Thymus (tissue), 11 donors: Measurements from ENCODE around the gene GRB10. TPM values are rescaled to one million over a fixed set of nuclear protein-coding genes. Genes with fewer than 3 reads are reported as not detected.

Source experiments
- DNase-seq, 9 donors: peaks; one replicate each; pipeline ENCODE4 v3.0.0-alpha.2; 2013; ENCODE audit warnings: low spot score in 9 of 9, low read depth in 6 of 9, missing footprints in 1 of 9
- H3K27ac ChIP-seq, 2 donors: one replicate each; pipeline ENCODE4 v1.5.1; 2013; ENCODE audit warnings: control low read depth in 1 of 2, low read depth in 1 of 2, low read length in 1 of 2, mild to moderate bottlenecking in 1 of 2, moderate library complexity in 1 of 2
- H3K27me3 ChIP-seq, 2 donors: one replicate each; pipeline ENCODE4 v1.5.1; 2013; ENCODE audit warnings: low read length in 1 of 2; ENCODE audit not compliant: control insufficient read depth in 2 of 2, insufficient read depth in 1 of 2
- H3K36me3 ChIP-seq, 2 donors: one replicate each; pipeline ENCODE4 v1.5.1; 2013; ENCODE audit warnings: low read length in 1 of 2, mild to moderate bottlenecking in 1 of 2, moderate library complexity in 1 of 2; ENCODE audit not compliant: control insufficient read depth in 2 of 2, insufficient read depth in 2 of 2
- H3K4me1 ChIP-seq, 2 donors: one replicate each; pipeline ENCODE4 v1.5.1; 2013; ENCODE audit warnings: low read length in 2 of 2; ENCODE audit not compliant: control insufficient read depth in 2 of 2, insufficient read depth in 2 of 2
- H3K4me3 ChIP-seq, 2 donors: one replicate each; pipeline ENCODE4 v1.5.1; 2013; ENCODE audit warnings: low read length in 2 of 2, control low read depth in 1 of 2, mild to moderate bottlenecking in 1 of 2
- H3K9me3 ChIP-seq, 2 donors: one replicate each; pipeline ENCODE4 v1.5.1; 2013; ENCODE audit warnings: low read length in 1 of 2, mild to moderate bottlenecking in 1 of 2; ENCODE audit not compliant: control insufficient read depth in 2 of 2, insufficient read depth in 1 of 2
- WGBS: extraction: QIAGEN DNeasy Blood & Tissue Kit; methylation state at CpG from one replicate; pipeline ENCODE4 v1.1.7; 2013; 5-methylcytosine and 5-hydroxymethylcytosine counted together
- polyA plus RNA-seq: library from polyadenylated mRNA; stranded (reverse); fragments of 200-250 nt; gene quantifications from one replicate; pipeline ENCODE4 v1.2.3, GENCODE V29; 2013
- total RNA-seq: library from RNA; stranded (reverse); fragments of 120-200 nt; gene quantifications from one replicate; pipeline ENCODE4 v1.2.4, GENCODE V29; 2013
- donor health status: healthy.

Gene GRB10
- total and polyA plus RNA-seq, 2 donors: 2.8 to 7.8 TPM

GRCh38 chr7:50632561-50633413 is 149.9 kb downstream of the GRB10 start:
- no peak overlapping the region for H3K27ac ChIP-seq
- no peaks in the 10 kb centered on the region for H3K4me1 ChIP-seq
- peak in 7 of 9 donors; percentile 19 to 67 (median 44) for DNase-seq
- H3K27me3 ChIP-seq: no peaks in the 10 kb centered on the region
- WGBS: 81% methylated on average over 10 of the region's 10 CpGs
- H3K4me3 ChIP-seq: no peak overlapping the region
- no peaks in the 10 kb centered on the region for H3K36me3 ChIP-seq
- no peaks in the 10 kb centered on the region for H3K9me3 ChIP-seq

- WGBS: 85% methylated on average over 7 of the region's 7 CpGs
- no peak overlapping the region for H3K27ac ChIP-seq
- no peak for DNase-seq
Observed at GRCh38 chr7:50631639-50632038, 151.1 kb downstream of the GRB10 start.

GRCh38 chr7:50631100-50631499 is 151.6 kb downstream of the GRB10 start:
- Histone ChIP-seq H3K36me3 (no peaks in the 10 kb centered on the region), H3K9me3 (no peaks in the 10 kb centered on the region), H3K4me1 (no peaks in the 10 kb centered on the region), H3K27ac (no peak overlapping the region), H3K27me3 (no peaks in the 10 kb centered on the region), H3K4me3 (no peak overlapping the region)
- no peak for DNase-seq
- 97% methylated on average over 6 of the region's 6 CpGs for WGBS

More at GRCh38 chr7:50631639-50632038, 151.1 kb downstream of the GRB10 start:
- Histone ChIP-seq H3K9me3 (no peaks in the 10 kb centered on the region), H3K4me1 (no peaks in the 10 kb centered on the region), H3K4me3 (no peak overlapping the region), H3K27me3 (no peaks in the 10 kb centered on the region), H3K36me3 (no peaks in the 10 kb centered on the region)

- Histone ChIP-seq H3K4me1 (no peaks in the 10 kb centered on the region), H3K27me3 (no peaks in the 10 kb centered on the region), H3K36me3 (no peaks in the 10 kb centered on the region), H3K27ac (no peak overlapping the region), H3K4me3 (no peak overlapping the region), H3K9me3 (no peaks in the 10 kb centered on the region)
- WGBS: 87% methylated on average over 10 of the region's 10 CpGs
- DNase-seq: no peak
Observed at GRCh38 chr7:50629238-50629901, 153.3 kb downstream of the GRB10 start.

GRCh38 chr7:50628434-50629084 is 154.1 kb downstream of the GRB10 start:
- Histone ChIP-seq H3K4me3 (no peak overlapping the region), H3K4me1 (no peaks in the 10 kb centered on the region), H3K27me3 (no peaks in the 10 kb centered on the region), H3K9me3 (no peaks in the 10 kb centered on the region), H3K36me3 (no peaks in the 10 kb centered on the region), H3K27ac (no peak overlapping the region)
- DNase-seq: no peak
- WGBS: 91% methylated on average over 6 of the region's 6 CpGs

- no peaks in the 10 kb centered on the region for H3K4me1 ChIP-seq
- DNase-seq: no peak
- WGBS: 97% methylated on average over 17 of the region's 17 CpGs
- no peak overlapping the region for H3K27ac ChIP-seq
- no peaks in the 10 kb centered on the region for H3K36me3 ChIP-seq
- H3K4me3 ChIP-seq: no peak overlapping the region
- no peaks in the 10 kb centered on the region for H3K27me3 ChIP-seq
- no peaks in the 10 kb centered on the region for H3K9me3 ChIP-seq
Observed at GRCh38 chr7:50627824-50628361, 154.8 kb downstream of the GRB10 start.

GRCh38 chr7:50626286-50626685 is 156.4 kb downstream of the GRB10 start:
- Histone ChIP-seq H3K27me3 (no peaks in the 10 kb centered on the region), H3K4me1 (no peaks in the 10 kb centered on the region), H3K36me3 (no peaks in the 10 kb centered on the region), H3K27ac (no peak overlapping the region), H3K4me3 (no peak overlapping the region), H3K9me3 (no peaks in the 10 kb centered on the region)
- no peak for DNase-seq
- 98% methylated on average over 3 of the region's 3 CpGs for WGBS

- no peaks in the 10 kb centered on the region for H3K4me1 ChIP-seq
- H3K9me3 ChIP-seq: no peaks in the 10 kb centered on the region
- H3K27me3 ChIP-seq: no peaks in the 10 kb centered on the region
- no peak for DNase-seq
- no peaks in the 10 kb centered on the region for H3K36me3 ChIP-seq
- no peak overlapping the region for H3K27ac ChIP-seq
- H3K4me3 ChIP-seq: no peak overlapping the region
- WGBS: 85% methylated on average over 5 of the region's 5 CpGs
Observed at GRCh38 chr7:50625360-50625759, 157.3 kb downstream of the GRB10 start.

- H3K27ac ChIP-seq: no peak overlapping the region
Observed at GRCh38 chr7:50622821-50623220, 159.9 kb downstream of the GRB10 start.

More at GRCh38 chr7:50622821-50623220, 159.9 kb downstream of the GRB10 start:
- Histone ChIP-seq H3K27me3 (no peaks in the 10 kb centered on the region), H3K36me3 (no peaks in the 10 kb centered on the region), H3K4me3 (no peak overlapping the region), H3K4me1 (no peaks in the 10 kb centered on the region), H3K9me3 (no peaks in the 10 kb centered on the region)
- DNase-seq: no peak
- 95% methylated on average over 2 of the region's 2 CpGs for WGBS
